SH-SY5Y (cell line): Measurements from ENCODE around the gene TULP1.
A peak's percentile ranks its signal among the peaks of the same experiment; 100 is the strongest.

Experiments used
- GATA2 ChIP-seq: IDR thresholded peaks from 2 replicates; pipeline ENCODE4 v1.6.1; 2011; ENCODE audit warnings: mild to moderate bottlenecking, low read depth, low read length
- GATA3 ChIP-seq: IDR thresholded peaks from 2 replicates; pipeline ENCODE4 v1.6.1; 2011; ENCODE audit warnings: low read depth, mild to moderate bottlenecking, low read length, moderate library complexity

The TULP1 gene

DNA sequence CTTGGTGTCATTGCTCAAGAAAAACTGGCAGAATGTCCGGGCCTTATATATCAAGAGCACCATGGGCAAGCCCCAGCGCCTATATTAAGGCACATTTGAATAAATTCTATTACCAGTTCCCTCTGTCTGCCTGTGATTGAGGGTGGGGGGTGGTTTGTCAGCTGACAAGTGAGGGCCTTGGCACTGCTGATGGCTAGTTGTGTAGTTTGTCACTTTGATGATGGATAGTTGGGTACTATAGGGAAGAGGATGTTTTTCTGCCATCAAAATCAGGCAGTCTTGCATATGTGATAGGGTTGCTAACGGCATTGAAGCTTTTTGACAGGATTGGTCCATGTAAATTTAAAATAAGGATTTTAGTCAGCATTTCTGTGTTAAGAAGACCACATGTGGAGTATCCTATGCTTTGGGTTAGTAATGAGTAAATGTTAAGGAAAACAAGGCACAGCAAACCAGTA lies 42.0 kb downstream of the TULP1 start:
- TF ChIP-seq GATA3, result no peak
- no peak for TF ChIP-seq GATA2

DNA sequence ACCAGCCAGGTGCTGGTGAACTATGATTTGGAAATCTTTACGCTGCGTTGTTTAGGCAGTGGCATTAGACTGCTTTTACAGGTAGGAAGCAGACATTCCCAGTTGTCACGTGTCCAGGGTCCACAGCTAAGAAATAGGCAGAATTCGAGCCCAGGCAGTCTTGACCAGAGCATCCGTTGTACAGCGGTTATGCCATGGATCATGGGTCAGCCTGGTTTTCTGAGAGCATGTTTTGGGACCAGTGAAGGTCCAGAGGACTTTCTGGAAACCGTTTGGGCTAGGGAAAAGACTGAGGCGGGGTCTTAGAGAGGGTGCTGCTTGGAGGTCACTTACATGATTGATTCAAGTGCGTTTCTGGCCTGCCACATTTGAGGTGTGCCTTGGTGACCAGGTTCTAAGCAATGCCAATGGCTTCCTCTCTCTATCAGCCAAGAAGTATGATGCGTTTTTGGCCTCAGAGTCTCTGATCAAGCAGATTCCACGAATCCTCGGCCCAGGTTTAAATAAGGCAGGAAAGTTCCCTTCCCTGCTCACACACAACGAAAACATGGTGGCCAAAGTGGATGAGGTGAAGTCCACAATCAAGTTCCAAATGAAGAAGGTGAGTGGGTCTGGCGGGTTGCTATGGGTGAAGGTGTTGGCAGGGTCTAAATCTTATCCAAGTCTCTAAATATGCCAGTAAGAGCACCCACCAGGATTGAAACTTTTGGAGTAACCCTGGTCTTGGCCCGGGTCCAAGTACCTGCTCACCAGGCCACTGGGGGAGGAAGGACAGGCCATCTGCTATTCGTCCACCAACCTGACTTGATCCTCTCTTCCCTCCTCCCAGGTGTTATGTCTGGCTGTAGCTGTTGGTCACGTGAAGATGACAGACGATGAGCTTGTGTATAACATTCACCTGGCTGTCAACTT lies 42.7 kb downstream of the TULP1 start:
- TF ChIP-seq GATA2 (no peak), GATA3 (no peak)

DNA sequence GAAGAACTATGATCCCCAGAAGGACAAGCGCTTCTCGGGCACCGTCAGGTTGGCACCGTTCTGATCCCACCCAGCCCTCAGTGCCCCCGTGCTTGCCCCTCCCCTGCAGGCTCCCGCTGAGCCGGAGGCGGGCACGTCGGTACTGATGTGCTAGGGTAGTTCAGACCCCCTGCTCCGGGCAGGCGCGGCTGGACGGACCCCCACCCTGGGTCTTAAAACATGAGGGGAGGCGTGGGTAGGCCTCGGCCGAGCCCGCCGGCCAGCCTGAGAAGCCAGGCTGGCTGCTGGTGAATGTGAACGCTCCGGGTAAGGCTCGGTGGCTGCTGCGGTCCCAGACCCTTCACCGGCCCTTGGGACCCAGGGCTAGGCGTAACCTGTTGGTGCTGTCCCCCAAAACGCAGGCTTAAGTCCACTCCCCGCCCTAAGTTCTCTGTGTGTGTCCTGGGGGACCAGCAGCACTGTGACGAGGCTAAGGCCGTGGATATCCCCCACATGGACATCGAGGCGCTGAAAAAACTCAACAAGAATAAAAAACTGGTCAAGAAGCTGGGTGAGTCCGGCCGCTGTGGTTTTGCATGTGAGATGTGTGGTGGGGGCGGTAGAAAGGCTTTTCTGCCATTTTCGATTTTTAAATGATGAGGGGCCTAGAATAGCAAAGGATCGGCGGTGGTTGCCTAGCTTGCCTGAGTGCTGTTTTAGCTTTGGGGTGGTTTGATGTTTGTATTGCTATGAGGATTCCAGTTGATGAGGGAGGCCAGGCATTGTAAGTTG lies 43.5 kb downstream of the TULP1 start:
- TF ChIP-seq GATA3 (no peak), GATA2 (no peak)

DNA sequence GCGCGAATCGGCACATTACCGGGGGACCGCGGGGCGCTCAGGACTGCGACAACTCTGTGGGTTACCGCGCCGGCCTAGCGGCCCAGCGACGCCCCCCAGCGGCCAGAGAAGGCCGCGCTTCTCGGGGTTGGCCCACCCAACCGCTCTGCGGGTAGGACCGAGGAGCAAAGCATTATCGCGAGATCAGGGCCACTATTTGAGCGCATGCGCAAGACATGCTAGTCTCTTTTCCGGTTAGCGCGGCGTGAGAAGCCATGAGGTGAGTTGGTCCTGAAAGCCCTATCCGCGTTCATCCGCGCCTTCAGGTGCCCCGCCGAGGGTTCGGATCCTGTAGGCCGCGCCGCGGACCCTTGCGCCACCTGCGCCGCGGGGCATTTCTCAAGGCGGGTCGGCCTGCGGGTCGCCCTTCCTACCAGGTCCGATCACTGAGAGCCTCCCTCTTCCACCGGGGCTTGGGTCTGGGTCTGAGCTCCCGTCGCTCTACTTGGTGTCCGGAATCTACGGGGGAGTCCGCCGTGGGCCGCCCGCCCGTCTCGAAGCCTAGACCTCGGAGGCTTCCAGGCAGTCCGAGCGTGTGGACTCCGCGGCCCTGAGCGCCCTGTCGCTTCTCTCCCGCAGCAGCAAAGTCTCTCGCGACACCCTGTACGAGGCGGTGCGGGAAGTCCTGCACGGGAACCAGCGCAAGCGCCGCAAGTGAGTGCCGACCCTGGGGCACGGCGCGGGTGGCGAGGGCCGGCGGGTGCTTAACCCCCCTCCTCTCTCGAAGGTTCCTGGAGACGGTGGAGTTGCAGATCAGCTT lies 44.3 kb downstream of the TULP1 start, which contains the start of gene RPL10A:
Gene RPL10A (plus strand): TSS at position 221 of the 799 bp plus-strand sequence. CDS start 34 bp downstream, at position 255.
- TF ChIP-seq GATA2, result peak; percentile 84
- TF ChIP-seq GATA3, result no peak

DNA sequence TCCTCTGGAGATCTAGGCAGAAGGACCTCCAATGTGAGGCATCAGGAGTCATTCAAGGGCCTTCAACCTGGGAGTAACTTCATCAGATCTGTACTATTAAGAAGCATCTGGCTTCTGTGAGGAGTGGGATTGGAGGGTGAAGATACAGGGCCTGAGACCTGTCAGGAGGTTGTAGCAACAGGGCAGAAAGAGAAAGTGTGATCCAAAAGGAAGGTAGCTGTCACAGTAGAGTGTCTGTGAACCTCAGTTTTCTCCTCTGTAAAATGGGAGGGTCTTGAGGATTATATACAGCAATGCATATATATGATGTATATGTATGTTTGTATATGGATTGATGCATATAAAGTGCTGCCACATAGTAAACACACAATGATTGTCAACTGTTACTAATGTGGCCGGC lies 47.0 kb downstream of the TULP1 start:
- TF ChIP-seq GATA3 (no peak), GATA2 (no peak)

DNA sequence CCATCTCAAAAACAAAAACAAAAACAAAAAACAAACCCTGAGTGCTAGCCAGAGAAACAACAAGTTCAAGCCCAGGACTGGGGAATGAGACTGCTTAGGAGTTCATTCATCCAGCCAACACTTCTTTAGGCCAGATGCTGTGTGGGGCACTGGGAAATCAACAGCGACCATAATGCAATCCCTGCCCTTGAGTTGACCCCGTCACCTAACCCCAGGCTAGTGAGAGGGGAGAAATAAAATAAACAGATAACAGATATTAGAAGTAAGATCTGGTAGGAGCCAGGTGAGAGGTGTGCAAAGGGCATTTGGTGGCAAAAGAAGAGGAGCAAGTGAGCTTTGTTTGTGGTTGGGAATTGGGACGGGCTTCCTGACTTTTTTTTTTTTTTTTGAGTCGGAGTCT lies 49.4 kb downstream of the TULP1 start:
- TF ChIP-seq GATA2 (no peak), GATA3 (no peak)

DNA sequence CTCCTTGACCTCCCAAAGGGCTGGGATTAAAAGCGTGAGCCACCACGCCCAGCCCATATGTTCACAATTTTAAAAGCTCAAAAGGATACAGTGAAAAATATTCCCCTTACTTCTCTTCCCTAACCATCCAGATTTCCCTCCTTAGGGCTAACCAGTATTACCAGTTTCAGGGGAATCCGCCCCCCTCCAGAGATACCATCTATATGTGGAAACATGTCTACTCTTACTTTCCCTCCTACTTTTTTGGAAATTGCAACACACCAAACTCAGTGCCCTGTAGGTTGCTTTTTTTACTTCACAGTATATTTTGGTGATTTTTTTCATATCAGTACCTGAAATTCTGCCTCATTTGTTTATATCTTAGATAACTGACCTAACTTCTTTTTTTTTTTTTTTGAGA lies 51.4 kb downstream of the TULP1 start:
- TF ChIP-seq GATA2, result no peak
- TF ChIP-seq GATA3, result no peak

DNA sequence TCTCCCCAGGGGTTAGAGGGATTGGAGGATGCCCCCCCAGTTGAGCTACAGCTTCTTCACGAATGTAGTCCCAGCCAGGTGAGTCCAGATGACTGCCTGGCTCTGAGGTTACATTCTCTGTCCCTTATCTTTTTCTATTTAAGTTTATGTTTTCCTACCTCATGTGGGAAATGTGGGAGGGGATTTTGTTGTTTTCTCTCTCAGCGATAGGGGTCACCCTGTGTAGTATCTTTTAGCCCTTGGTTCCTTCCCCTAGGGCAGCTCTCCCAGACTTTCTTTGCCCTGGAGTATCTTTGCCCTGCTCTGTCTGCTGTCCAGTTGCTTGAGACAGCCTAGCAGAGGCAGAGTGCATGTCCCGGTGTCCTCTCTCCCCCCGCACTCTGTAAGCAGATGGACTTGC lies 54.8 kb downstream of the TULP1 start:
- TF ChIP-seq GATA2 (no peak), GATA3 (no peak)

DNA sequence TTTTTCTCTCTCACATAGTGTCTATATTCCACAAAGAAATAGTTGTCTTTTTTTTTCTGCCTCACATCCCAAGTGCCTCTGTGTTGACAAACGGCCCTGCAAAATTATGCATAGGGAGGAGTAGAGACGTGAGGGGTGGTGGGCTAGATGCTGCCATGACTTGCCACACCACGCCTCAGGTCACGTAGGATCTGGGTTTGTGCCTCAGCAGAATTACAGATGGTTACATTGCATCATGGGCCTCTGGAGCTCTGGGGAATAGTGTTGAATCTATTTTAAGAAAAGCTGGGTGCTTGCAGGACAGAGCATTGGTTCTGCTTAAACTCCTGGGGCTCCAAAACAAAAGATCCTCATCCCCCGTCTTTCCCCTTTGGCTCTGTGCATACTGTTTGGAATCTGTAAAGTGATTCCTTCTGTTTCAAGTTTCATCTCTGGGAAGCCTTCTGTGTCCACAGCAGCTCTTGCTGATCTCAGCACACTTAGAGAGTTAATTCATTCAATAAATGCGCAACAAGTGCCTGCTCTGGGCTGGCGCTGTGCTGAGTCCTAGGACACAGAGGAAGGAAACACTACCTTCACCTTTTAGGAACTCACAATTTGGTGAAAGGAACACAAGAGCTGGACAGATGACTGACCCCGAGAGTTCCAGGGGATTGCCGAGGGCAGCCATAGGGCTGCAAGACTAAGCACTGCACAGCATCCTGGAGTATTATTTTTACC lies 58.1 kb downstream of the TULP1 start:
- no peak for TF ChIP-seq GATA3
- no peak for TF ChIP-seq GATA2

DNA sequence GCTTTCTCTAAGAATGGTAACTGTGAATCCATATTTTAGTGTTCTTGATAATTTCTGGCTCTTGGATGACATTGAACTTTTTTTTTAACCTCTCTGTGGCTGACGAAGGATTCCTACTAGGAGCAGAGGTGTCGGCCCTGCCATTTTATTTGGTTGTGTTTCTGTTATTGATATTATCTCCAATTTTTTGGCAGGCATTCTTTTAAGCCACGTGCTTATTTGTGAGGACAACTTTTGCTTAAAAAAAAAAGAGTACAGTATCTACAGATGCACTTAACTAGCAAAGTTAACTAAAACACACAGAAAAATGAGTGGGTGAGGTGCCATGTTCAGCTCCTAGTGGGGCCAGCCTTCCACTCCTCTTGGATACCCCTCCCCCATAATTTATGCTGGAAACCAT lies 59.5 kb downstream of the TULP1 start:
- TF ChIP-seq GATA3, result no peak
- no peak for TF ChIP-seq GATA2

DNA sequence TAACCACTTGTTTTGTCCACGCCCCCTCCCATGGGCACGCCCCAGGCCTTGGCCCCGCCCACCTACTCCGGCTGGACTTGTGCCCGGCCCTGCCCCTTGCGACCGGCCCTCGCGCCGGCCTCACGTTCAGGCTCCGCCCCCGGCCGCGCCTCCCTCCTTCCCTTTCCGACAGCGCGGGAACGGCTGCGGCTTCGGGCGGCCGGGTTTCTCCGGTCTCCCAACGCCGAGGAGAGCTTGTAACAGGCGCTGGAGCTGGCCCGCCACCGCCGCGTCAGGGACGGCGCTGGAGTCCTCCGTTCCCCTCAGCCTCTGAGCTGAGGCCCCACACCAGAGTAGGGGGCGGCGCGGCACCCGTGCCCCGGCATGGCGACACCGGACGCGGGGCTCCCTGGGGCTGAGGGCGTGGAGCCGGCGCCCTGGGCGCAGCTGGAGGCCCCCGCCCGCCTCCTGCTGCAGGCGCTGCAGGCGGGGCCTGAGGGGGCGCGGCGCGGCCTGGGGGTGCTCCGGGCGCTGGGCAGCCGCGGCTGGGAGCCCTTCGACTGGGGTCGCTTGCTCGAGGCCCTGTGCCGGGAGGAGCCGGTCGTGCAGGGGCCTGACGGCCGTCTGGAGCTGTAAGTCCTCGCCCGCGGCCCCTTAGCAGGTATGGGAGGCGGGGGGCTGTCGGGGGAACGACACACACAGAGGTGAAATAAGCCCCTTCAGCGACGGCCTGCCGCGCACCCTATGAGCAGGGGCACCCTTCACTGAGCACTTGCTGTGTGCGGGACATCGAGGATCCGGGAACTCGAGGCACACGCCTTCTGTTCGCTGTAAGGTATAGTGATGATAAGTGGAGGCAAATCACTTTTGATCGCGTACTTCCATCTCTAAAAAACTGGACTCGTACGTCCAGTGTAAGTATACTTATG lies 60.3 kb downstream of the TULP1 start, which contains the start of gene FANCE:
Gene FANCE (plus strand): TSS at position 156 of the 908 bp plus-strand sequence. CDS start 208 bp downstream, at position 364.
- TF ChIP-seq GATA2 (no peak), GATA3 (no peak)

DNA sequence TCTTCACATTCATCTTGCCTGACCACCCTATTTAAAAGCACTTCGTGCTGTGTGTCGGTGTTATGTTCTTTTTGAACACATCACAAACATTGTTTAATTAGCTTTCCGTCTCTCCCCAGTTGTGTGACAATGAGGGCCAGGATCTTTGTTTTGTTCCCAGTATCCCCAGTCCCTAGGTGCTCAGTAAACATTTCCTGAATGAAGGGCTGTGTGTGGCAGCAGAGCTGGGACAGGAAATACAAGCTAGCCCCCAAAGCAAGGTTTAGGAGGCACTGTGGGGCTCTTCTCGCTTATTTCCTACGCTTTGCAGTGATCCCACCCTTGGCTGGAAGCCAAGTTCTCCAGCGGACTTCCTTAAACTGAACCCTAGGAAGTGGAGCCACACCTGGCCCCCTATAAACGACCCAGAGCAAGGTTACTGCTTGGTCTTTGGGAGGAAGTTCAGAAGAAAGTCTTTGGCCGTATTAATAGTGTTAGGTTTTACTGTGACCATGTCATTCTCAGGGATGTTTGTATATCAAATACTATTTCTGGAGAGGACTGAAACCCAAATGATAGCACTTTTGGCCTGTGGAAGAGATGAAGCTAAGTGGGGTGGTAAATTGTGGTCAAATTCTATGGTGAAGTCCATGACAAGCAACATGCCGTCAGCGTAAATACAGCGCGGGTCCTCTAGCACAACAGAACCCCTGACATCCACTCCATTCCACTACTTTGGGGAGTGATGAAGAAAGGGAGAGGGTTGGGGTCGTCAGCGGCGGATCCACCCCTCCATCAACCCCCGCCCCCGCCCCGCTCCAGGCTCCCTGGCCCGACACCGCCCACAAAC lies 61.1 kb downstream of the TULP1 start:
- TF ChIP-seq GATA3, result no peak
